ENCODE data around the gene MIS18BP1. TPM values are rescaled to one million over a fixed set of nuclear protein-coding genes. Genes with fewer than 3 reads are reported as not detected.

The MIS18BP1 gene
- total RNA-seq, 1 experiment from 2014 or later: 21.1 TPM

- CTCF ChIA-PET: no interaction called here
- no peak overlapping the region for H3K4me3 ChIP-seq (ENCODE audit: low read depth in 2 of 2, low read length in 2 of 2)
- H3K4me1 ChIP-seq (ENCODE audit: control insufficient read depth, insufficient read depth, low read length): no peaks in the 10 kb centered on the region
- H3K27ac ChIP-seq (ENCODE audit: low read length): no peak overlapping the region
- DNase-seq (ENCODE audit: low read depth, low spot score) (no peak), ATAC-seq (no peak)
- in situ Hi-C loops (cut with HindIII; ENCODE audit: low pct_unique_long_range_greater_than_20kb, low sequenced_read_pairs) (no loop called here), intact Hi-C loops (cut with micrococcal nuclease; ENCODE audit: unreplicated experiment) (no loop called here)
- H3K9me3 ChIP-seq (ENCODE audit: control insufficient read depth, insufficient read depth, low read depth, low read length): no peaks in the 10 kb centered on the region
- BruUV-seq (replicated peaks): no TSS peak
- TF ChIP-seq CTCF (IDR thresholded peaks at IDR 0.05) (no peak), TCF7L2 (IDR thresholded peaks at IDR 0.05; ENCODE audit: low read depth, low read length) (no peak), REST (IDR thresholded peaks at IDR 0.05; ENCODE audit: insufficient read depth in 1 of 2, low read depth in 2 of 2, low read length in 1 of 2) (no peak), SIN3A (IDR thresholded peaks at IDR 0.05; ENCODE audit: borderline replicate concordance, insufficient read depth, low read depth, low read length) (no peak), POLR2AphosphoS5 (IDR thresholded peaks at IDR 0.05; ENCODE audit: low read depth, low read length) (no peak)
- H3K36me3 ChIP-seq (ENCODE audit: control insufficient read depth, insufficient read depth, low read length): 0 out of 2 replicates have a peak, but pooled peaks cover under 1% of the 10 kb centered on the region
- POLR2A ChIA-PET: interaction anchor here (0.6 kb wide), 1 partner anchor 285 kb away, joined by 6 read pairs; no protein-coding TSS in a partner anchor
- no peaks in the 10 kb centered on the region for H3K27me3 ChIP-seq (ENCODE audit: control insufficient read depth, insufficient read depth, low read length)
These were observed 54.5 kb downstream of the MIS18BP1 start for GRCh38 chr14:45198551-45198950.

- POLR2A ChIA-PET: no interaction called here
- H3K4me1 ChIP-seq (ENCODE audit: control insufficient read depth, insufficient read depth, low read length): no peaks in the 10 kb centered on the region
- no peak overlapping the region for H3K27ac ChIP-seq (ENCODE audit: low read length)
- CTCF ChIA-PET: no interaction called here
- intact Hi-C loops (cut with micrococcal nuclease; ENCODE audit: unreplicated experiment) (no loop called here), in situ Hi-C loops (cut with HindIII; ENCODE audit: low pct_unique_long_range_greater_than_20kb, low sequenced_read_pairs) (no loop called here)
- H3K4me3 ChIP-seq (ENCODE audit: low read depth in 2 of 2, low read length in 2 of 2): no peak overlapping the region
- DNase-seq (ENCODE audit: low read depth, low spot score) (no peak), ATAC-seq (no peak)
- H3K27me3 ChIP-seq (ENCODE audit: control insufficient read depth, insufficient read depth, low read length): no peaks in the 10 kb centered on the region
- no TSS peak for BruUV-seq (replicated peaks)
- no peaks in the 10 kb centered on the region for H3K9me3 ChIP-seq (ENCODE audit: control insufficient read depth, insufficient read depth, low read depth, low read length)
- TF ChIP-seq POLR2AphosphoS5 (IDR thresholded peaks at IDR 0.05; ENCODE audit: low read depth, low read length) (no peak), TCF7L2 (IDR thresholded peaks at IDR 0.05; ENCODE audit: low read depth, low read length) (no peak)
- H3K36me3 ChIP-seq (ENCODE audit: control insufficient read depth, insufficient read depth, low read length): no peaks in the 10 kb centered on the region; the same call in 1 of the 2 replicates
These were observed 58.0 kb downstream of the MIS18BP1 start for GRCh38 chr14:45194964-45195363.

GRCh38 chr14:45185100-45185814, 67.7 kb downstream of the MIS18BP1 start:
- Histone ChIP-seq H3K27me3 (ENCODE audit: control insufficient read depth, insufficient read depth, low read length) (no peaks in the 10 kb centered on the region), H3K4me1 (ENCODE audit: control insufficient read depth, insufficient read depth, low read length) (no peaks in the 10 kb centered on the region), H3K9me3 (ENCODE audit: control insufficient read depth, insufficient read depth, low read depth, low read length) (no peaks in the 10 kb centered on the region), H3K4me3 (ENCODE audit: low read depth in 2 of 2, low read length in 2 of 2) (no peak overlapping the region), H3K27ac (ENCODE audit: low read length) (no peak overlapping the region), H3K36me3 (ENCODE audit: control insufficient read depth, insufficient read depth, low read length) (no peaks in the 10 kb centered on the region; the same call in 1 of the 2 replicates)
- no TSS peak for BruUV-seq (replicated peaks)
- DNase-seq (ENCODE audit: low read depth, low spot score) (no peak), ATAC-seq (no peak)
- ChIA-PET POLR2A (interaction anchor here (0.7 kb wide), 1 partner anchor 14 kb away, joined by 5 read pairs; no protein-coding TSS in a partner anchor), CTCF (no interaction called here)
- in situ Hi-C loops (cut with HindIII; ENCODE audit: low pct_unique_long_range_greater_than_20kb, low sequenced_read_pairs) (no loop called here), intact Hi-C loops (cut with micrococcal nuclease; ENCODE audit: unreplicated experiment) (no loop called here)
- TF ChIP-seq CTCF (IDR thresholded peaks at IDR 0.05) (no peak), REST (IDR thresholded peaks at IDR 0.05; ENCODE audit: insufficient read depth in 1 of 2, low read depth in 2 of 2, low read length in 1 of 2) (no peak), SIN3A (IDR thresholded peaks at IDR 0.05; ENCODE audit: borderline replicate concordance, insufficient read depth, low read depth, low read length) (no peak)
